Endothelial cell of umbilical vein (primary cell): ENCODE data around the gene SLCO3A1. TPM values are rescaled to one million over a fixed set of nuclear protein-coding genes. Genes with fewer than 3 reads are reported as not detected.

ENCODE experiments used
- BruUV-seq: library from RNA; stranded (reverse); fragments of 400-500 nt; replicated peaks from 2 replicates; lab custom pipeline; 2021; lab: Mats Ljungman, UMichigan
- CTCF ChIA-PET: fragments of 300-600, 350-600 bp; sonication (Branson Sonifier 250); formaldehyde crosslinking; loops from one replicate; lab custom pipeline; 2021; ENCODE audit warnings: antibody characterized with exemption, inconsistent platforms; lab: Charles Lee
- POLR2A ChIA-PET: fragments of 300-600, 350-600 bp; sonication (Branson Sonifier 250); formaldehyde crosslinking; loops from one replicate; lab custom pipeline; 2021; ENCODE audit warnings: antibody characterized with exemption, inconsistent platforms; lab: Charles Lee
- DNase-seq: peaks from one replicate; pipeline ENCODE4 v3.0.0-alpha.2; 2011; ENCODE audit warnings: low read depth, low spot score
- FAIRE-seq: peaks from 2 replicates; lab custom pipeline; 2011; peaks lifted over from hg19 to GRCh38; lab: Jason Lieb, UNC
- H2AFZ ChIP-seq: 2 replicates; pipeline ENCODE4 v1.6.0; 2012; ENCODE audit warnings: low read depth, low read length, control low read depth, inconsistent platforms
- H3K27ac ChIP-seq: 2 replicates; pipeline ENCODE4 v1.5.1; 2011; ENCODE audit warnings: low read depth, mild to moderate bottlenecking, control low read depth, low read length, moderate library complexity; ENCODE audit not compliant: insufficient read depth
- H3K27me3 ChIP-seq, 2 experiments: 2 replicates each; pipeline versions ENCODE4 v1.6.0 to v1.6.1; 2011; ENCODE audit warnings: low read length in 2 of 2, mixed read lengths in 1 of 2; ENCODE audit not compliant: control insufficient read depth in 2 of 2, insufficient read depth in 2 of 2
- H3K36me3 ChIP-seq, 2 experiments: 2 replicates in 1 of 2; 3 replicates in 1 of 2; pipeline ENCODE4 v1.5.1; 2011; ENCODE audit warnings: low read length in 2 of 2, mild to moderate bottlenecking in 1 of 2, moderate library complexity in 1 of 2; ENCODE audit not compliant: control insufficient read depth in 2 of 2, insufficient read depth in 2 of 2; ENCODE audit errors: extremely low read depth in 1 of 2
- H3K4me1 ChIP-seq: 3 replicates; pipeline ENCODE4 v1.5.1; 2011; ENCODE audit warnings: mild to moderate bottlenecking, low read length; ENCODE audit not compliant: control insufficient read depth, insufficient read depth; ENCODE audit errors: extremely low read depth
- H3K4me2 ChIP-seq: 2 replicates; pipeline ENCODE4 v1.6.1; 2011; ENCODE audit warnings: low read length, control low read depth, mixed read lengths; ENCODE audit not compliant: insufficient read depth
- H3K4me3 ChIP-seq, 3 experiments: fragments of 200-600 bp in 1 of 3; sonication (generic), shearing (Covaris generic) in 1 of 3; replicated peaks in 1 of 3; 2 replicates each; pipeline ENCODE4 v1.5.1; 2011 to 2016; ENCODE audit warnings: control low read depth in 3 of 3, low read length in 3 of 3, mild to moderate bottlenecking in 2 of 3, inconsistent platforms in 1 of 3, low read depth in 1 of 3, moderate library complexity in 1 of 3; ENCODE audit not compliant: insufficient read depth in 1 of 3
- H3K79me2 ChIP-seq: 2 replicates; pipeline ENCODE4 v1.6.0; 2012; ENCODE audit warnings: low read length, inconsistent platforms; ENCODE audit not compliant: control insufficient read depth, insufficient read depth
- H3K9ac ChIP-seq: replicated peaks from 2 replicates; pipeline ENCODE3; 2011; ENCODE audit warnings: low read length, control low read depth; ENCODE audit not compliant: insufficient read depth; ENCODE audit errors: extremely low read depth
- H3K9me1 ChIP-seq: replicated peaks from 3 replicates; pipeline ENCODE4 v1.6.0; 2011; ENCODE audit warnings: mild to moderate bottlenecking, low read length; ENCODE audit not compliant: control insufficient read depth, insufficient read depth; ENCODE audit errors: extremely low read depth
- H3K9me3 ChIP-seq: replicated peaks from 2 replicates; pipeline ENCODE4 v1.5.1; 2012; ENCODE audit warnings: low read length, inconsistent platforms; ENCODE audit not compliant: control insufficient read depth, insufficient read depth
- H4K20me1 ChIP-seq: replicated peaks from 2 replicates; pipeline ENCODE3; 2011; ENCODE audit warnings: mild to moderate bottlenecking, low read length; ENCODE audit not compliant: control insufficient read depth, insufficient read depth; ENCODE audit errors: extremely low read depth
- EZH2 ChIP-seq: IDR thresholded peaks from 2 replicates; pipeline ENCODE4 v1.6.1; 2012; ENCODE audit warnings: borderline replicate concordance, low read depth, mild to moderate bottlenecking, moderate library complexity, low read length, inconsistent platforms; ENCODE audit not compliant: severe bottlenecking
- FOS ChIP-seq: IDR thresholded peaks from 2 replicates; pipeline ENCODE4 v1.6.1; 2011; ENCODE audit warnings: mild to moderate bottlenecking, low read length, moderate library complexity, borderline replicate concordance; ENCODE audit not compliant: insufficient read depth
- GATA2 ChIP-seq: IDR thresholded peaks from 2 replicates; pipeline ENCODE4 v1.7.0; 2011; ENCODE audit warnings: low read depth, mild to moderate bottlenecking, moderate library complexity, mixed read lengths, low read length; ENCODE audit not compliant: insufficient read length, insufficient read depth
- JUN ChIP-seq: IDR thresholded peaks from 2 replicates; pipeline ENCODE4 v1.6.1; 2011; ENCODE audit warnings: borderline replicate concordance, low read depth; ENCODE audit not compliant: insufficient read length, insufficient read depth
- MYC ChIP-seq: IDR thresholded peaks from one replicate; pipeline ENCODE4 v1.6.1; 2011; ENCODE audit warnings: mild to moderate bottlenecking, low read depth, low read length
- POLR2A ChIP-seq: IDR thresholded peaks from 2 replicates; pipeline ENCODE4 v1.6.1; 2012; ENCODE audit warnings: low read depth, mild to moderate bottlenecking, control low read depth, low read length
- POLR2AphosphoS5 ChIP-seq: IDR thresholded peaks from 2 replicates; pipeline ENCODE4 v1.6.1; 2012; ENCODE audit warnings: low read depth, mild to moderate bottlenecking, control low read depth, low read length, moderate library complexity; ENCODE audit not compliant: insufficient read depth
- dilution Hi-C: fragments of 300-500 bp; cut with MboI; formaldehyde crosslinking; loops from one replicate; pipeline ENCODE4 v1.15.0; 2019; ENCODE audit warnings: low sequenced_read_pairs; ENCODE audit not compliant: extremely low pct_ligation_motif_present
- intact Hi-C: fragments of 100-400 bp; cut with micrococcal nuclease; formaldehyde crosslinking; loops from one replicate; pipeline ENCODE4 v1.10.0; 2022
- polyA plus RNA-seq, 4 experiments: library from polyadenylated mRNA; depleted of rRNA in 3 of 4; stranded (reverse) in 3 of 4; unstranded in 1 of 4; fragments of >200 nt; gene quantifications; 2 replicates each; pipeline versions ENCODE4 v1.2.1 to v1.2.3, GENCODE V29; 2011 to 2012; ENCODE audit warnings: missing spikeins in 1 of 4
- total RNA-seq: library from RNA; stranded (reverse); gene quantifications from 2 replicates; pipeline ENCODE4 v1.2.3, GENCODE V29; 2021
- TF ChIP-seq, protein P1 (sequence below), 2 donors: IDR thresholded peaks; 1 replicate in 1 of 2; 2 replicates in 1 of 2; pipeline ENCODE4 v1.5.1; 2011; ENCODE audit warnings: low read length in 2 of 2, mild to moderate bottlenecking in 2 of 2, moderate library complexity in 2 of 2, control low read depth in 1 of 2, inconsistent platforms in 1 of 2, low read depth in 1 of 2; ENCODE audit not compliant: insufficient read depth in 1 of 2; ENCODE audit errors: extremely low read depth in 1 of 2
- TF ChIP-seq, protein P2 (sequence below): IDR thresholded peaks from 2 replicates; pipeline ENCODE4 v1.6.1; 2011; ENCODE audit not compliant: insufficient read depth, insufficient read length

Gene SLCO3A1
- total and polyA plus RNA-seq, 2 donors (not counting 3 experiments of a cell fraction or from before 2014, with no cell fraction given) = 0.88 to 0.92 TPM

GRCh38 chr15:91973481-91973880 lies 120.0 kb downstream of the SLCO3A1 start:
- H3K27me3 ChIP-seq = no peaks in the 10 kb centered on the region
- DNase-seq (no peak), FAIRE-seq (no peak)
- no peak overlapping the region for H2AFZ ChIP-seq
- no peak overlapping the region for H3K4me2 ChIP-seq
- no peaks in the 10 kb centered on the region for H3K36me3 ChIP-seq
- ChIA-PET CTCF (no interaction called here), POLR2A (no interaction called here)
- intact Hi-C loops (no loop called here), dilution Hi-C loops (no loop called here)
- no peak for TF ChIP-seq GATA2
- no peak for TF ChIP-seq EZH2
- TF ChIP-seq MYC = no peak
- no peak for TF ChIP-seq POLR2AphosphoS5
- no peak overlapping the region for H3K4me3 ChIP-seq
- no peak overlapping the region for H3K9ac ChIP-seq
- peaks cover 1% of the 10 kb centered on the region for H3K9me3 ChIP-seq
- no peaks in the 10 kb centered on the region for H3K4me1 ChIP-seq
- H3K9me1 ChIP-seq = no peaks in the 10 kb centered on the region
- no peaks in the 10 kb centered on the region for H4K20me1 ChIP-seq
- BruUV-seq = no TSS peak
- no peak overlapping the region for H3K27ac ChIP-seq
- H3K79me2 ChIP-seq = no peaks in the 10 kb centered on the region

- FAIRE-seq = no peak
- no TSS peak for BruUV-seq
- POLR2A ChIA-PET = no interaction called here
- CTCF ChIA-PET = no interaction called here
- Histone ChIP-seq H3K9me1 (no peaks in the 10 kb centered on the region), H3K27me3 (no peaks in the 10 kb centered on the region), H3K27ac (no peak overlapping the region), H3K9ac (no peak overlapping the region), H3K36me3 (no peaks in the 10 kb centered on the region), H4K20me1 (no peaks in the 10 kb centered on the region), H2AFZ (no peak overlapping the region), H3K4me1 (no peaks in the 10 kb centered on the region), H3K4me3 (no peak overlapping the region), H3K79me2 (no peaks in the 10 kb centered on the region), H3K9me3 (no peaks in the 10 kb centered on the region), H3K4me2 (no peak overlapping the region)
- DNase-seq = no peak
- dilution Hi-C loops (no loop called here), intact Hi-C loops (no loop called here)
- no peak for TF ChIP-seq EZH2
- no peak for TF ChIP-seq JUN
- TF ChIP-seq MYC = no peak
- TF ChIP-seq POLR2AphosphoS5 = no peak
- TF ChIP-seq, protein P1, sequence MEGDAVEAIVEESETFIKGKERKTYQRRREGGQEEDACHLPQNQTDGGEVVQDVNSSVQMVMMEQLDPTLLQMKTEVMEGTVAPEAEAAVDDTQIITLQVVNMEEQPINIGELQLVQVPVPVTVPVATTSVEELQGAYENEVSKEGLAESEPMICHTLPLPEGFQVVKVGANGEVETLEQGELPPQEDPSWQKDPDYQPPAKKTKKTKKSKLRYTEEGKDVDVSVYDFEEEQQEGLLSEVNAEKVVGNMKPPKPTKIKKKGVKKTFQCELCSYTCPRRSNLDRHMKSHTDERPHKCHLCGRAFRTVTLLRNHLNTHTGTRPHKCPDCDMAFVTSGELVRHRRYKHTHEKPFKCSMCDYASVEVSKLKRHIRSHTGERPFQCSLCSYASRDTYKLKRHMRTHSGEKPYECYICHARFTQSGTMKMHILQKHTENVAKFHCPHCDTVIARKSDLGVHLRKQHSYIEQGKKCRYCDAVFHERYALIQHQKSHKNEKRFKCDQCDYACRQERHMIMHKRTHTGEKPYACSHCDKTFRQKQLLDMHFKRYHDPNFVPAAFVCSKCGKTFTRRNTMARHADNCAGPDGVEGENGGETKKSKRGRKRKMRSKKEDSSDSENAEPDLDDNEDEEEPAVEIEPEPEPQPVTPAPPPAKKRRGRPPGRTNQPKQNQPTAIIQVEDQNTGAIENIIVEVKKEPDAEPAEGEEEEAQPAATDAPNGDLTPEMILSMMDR (IDR thresholded peaks at IDR 0.05; ENCODE audit: extremely low read depth in 1 of 2, insufficient read depth in 1 of 2, low read depth in 1 of 2, low read length in 2 of 2) = no peak
- no peak for TF ChIP-seq GATA2
- no peak for TF ChIP-seq FOS
- TF ChIP-seq, protein P2, sequence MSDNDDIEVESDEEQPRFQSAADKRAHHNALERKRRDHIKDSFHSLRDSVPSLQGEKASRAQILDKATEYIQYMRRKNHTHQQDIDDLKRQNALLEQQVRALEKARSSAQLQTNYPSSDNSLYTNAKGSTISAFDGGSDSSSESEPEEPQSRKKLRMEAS = no peak
- TF ChIP-seq POLR2A = no peak
Measured at GRCh38 chr15:91974321-91974720, 120.8 kb downstream of the SLCO3A1 start.
